OCI-M2 (cell line): ENCODE measurements around the gene ALAS1.
"Not testable (repeated sequence)": the region's sequence is repeated elsewhere in the genome, so short reads cannot be mapped to it uniquely, and the experiment has no call there.

Experiments
- DNase-seq: peaks from one replicate; lab custom pipeline; 2025; ENCODE audit not compliant: unreplicated experiment; lab: John Stamatoyannopoulos, UW

The ALAS1 gene

DNA sequence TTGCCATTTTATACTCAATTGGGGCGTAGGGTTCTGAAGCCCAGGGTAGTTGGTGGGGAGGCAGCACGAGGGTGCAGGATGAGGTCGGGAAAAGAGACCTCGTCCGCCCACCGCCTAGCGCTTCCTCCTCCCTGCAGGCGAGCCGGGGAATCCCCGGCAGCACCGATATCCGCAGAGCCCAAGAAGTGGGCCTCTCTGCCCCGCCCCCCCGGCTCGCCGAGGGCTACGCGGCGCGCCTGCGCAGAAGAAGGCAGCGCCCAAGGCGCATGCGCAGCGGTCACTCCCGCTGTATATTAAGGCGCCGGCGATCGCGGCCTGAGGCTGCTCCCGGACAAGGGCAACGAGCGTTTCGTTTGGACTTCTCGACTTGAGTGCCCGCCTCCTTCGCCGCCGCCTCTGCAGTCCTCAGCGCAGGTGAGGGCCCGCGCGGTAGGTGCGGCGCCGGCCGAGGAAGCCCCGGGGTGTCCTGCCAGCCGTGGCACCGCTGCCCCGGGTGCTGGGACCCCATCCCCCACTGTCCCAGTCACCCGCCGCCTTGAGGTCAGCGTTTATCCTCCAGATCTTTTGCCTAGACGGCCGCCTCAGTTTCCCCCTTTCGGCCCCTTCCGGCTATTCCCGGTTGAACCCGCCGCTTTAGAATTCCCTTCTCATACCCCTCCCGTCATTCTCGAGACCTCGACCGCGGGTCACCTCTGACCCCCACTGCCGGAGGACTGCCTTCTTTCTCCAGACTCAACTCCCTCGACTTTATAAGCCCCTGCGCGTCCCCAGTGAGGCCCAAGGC lies at the start of gene ALAS1:
TSS of gene ALAS1 (plus strand) at position 319 of the 784 bp plus-strand sequence. CDS start 1,082 bp downstream, outside the sequence.
- DNase-seq = peak; percentile 64

DNA sequence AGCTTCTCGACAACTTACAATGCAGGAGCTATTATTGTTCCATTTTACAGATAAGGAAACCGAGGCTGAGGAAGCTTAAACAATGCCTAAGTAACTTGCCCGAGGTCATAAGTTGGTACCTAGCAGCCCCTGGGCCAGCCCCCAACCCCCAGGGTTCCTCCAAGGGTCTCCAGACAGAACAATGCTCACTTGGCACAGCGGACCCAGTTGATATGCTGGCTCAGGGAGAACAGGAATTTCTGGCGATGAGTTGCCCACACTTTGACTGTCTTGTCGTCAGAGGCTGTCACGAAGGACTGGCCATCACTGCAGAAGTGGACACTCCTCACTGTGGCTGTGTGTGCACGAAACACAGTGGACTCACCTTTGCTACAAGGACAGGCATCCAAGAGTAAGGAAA lies 48.9 kb upstream of the ALAS1 start:
- no peak for DNase-seq

DNA sequence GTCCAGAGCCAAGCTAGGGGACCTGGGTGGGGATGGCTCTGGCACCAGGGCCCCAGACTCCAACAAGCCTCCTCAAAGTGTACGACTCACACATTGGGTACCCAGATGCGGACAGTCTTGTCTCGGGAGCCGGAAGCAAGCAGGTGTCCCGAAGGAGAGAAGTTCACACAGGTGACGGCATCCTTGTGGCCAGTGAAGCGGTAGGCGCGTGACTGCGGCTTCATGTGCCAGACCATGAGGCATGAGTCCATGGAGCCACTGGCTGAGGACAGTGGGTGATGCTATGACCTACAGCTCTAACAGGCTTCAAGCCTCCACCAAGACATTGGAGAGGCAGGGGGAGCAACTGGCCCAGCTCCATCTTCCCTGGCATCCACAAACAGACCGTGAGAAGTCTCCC lies 48.2 kb upstream of the ALAS1 start:
- DNase-seq = no peak

DNA sequence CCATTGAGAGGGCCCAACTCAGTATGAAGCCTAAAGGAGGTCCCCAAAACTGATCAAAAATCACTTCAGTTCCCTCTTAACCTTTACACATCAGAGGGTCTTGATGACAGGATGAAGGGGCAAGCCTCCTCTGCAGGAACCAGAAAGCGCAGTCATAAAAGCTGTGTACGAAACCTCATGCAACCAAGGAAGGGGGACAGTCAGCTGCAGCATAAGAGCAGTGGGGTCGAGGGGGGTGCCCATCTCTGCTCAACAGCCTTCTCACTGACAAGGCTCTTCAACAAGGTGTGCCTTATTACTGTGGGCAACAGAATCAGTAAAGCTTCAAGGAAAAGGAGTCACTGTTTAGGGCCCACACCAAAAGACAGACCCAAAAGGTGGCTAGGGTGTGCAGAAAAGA lies 47.6 kb upstream of the ALAS1 start:
- no peak for DNase-seq

GRCh38 chr3:52150860-52151259 lies 47.1 kb upstream of the ALAS1 start:
- no peak for DNase-seq

DNA sequence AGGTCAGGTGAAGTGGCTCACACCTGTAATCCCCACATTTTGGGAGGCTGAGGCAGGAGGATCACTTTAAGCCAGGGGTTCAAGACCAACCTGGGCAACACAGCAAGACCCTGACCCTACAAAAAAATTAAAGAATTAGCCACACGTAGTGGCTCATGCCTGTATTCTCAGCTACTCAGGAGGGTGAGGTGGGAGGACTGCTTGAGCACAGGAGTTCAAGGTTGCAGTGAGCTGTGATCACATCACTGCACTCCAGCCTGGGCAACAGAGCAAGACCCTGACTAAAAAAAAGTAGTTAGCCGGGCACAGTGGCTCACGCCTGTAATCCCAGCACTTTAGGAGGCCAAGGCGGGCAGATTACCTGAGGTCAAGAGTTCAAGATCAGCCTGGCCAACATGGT lies 46.0 kb upstream of the ALAS1 start:
- DNase-seq = not testable (repeated sequence)

DNA sequence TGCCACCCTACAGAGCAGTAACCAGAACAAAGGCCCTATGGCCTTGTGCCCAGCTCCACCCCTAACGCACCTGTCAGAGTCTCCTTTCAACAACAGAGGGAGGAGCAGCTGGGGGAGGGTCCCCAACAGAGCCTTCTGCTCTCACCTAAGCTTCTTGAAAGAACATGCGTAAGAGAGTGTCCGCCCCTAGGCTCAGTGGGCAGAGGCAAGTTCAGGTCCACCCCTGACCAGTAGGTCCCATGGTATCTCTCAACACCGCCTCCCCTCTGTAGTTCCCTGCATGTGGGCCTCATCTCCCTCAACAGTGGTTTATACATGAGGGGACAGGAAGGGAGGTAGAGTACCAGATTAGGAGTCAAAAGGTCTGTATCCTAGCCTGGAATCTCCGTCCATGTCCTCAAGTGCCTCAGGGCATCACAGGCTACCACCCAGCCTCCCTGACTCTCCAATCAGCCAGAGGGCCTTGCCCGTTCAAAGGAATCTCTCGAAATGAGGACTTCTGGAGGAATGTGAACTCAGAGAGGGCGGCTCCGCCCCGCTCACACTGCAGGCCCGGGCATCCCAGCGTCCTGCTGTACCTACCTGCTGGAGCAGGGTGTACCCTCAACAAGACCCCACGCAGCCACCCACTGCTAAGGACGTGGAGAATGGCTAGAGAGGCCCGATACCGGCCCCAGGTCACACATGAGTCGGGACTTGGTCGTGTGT lies 44.4 kb upstream of the ALAS1 start:
- DNase-seq = no peak

GRCh38 chr3:52154135-52155094 lies 43.5 kb upstream of the ALAS1 start, which contains the start of gene POC1A:
Gene POC1A (minus strand): TSS chr3:52154423. CDS start chr3:52154372, 51 bp downstream.
- peak; percentile 90 for DNase-seq

DNA sequence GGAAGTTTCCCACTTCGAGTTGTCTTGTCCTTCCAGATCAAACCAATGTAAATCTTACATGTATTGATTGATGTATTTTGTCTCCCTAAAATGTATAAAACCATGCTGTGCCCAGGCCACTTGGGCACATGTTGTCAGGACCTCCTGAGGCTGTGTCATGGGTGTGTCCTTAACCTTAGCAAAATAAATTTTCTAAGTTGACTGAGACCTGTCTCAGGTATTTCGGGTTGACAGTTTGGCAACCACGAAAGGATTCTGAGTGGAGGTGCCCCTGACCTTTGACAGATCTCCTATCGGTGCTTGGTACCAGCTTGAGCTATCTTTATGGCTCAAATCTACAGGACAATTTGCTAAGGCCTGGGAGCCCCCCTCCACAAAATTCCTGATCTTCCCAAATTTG lies 42.0 kb upstream of the ALAS1 start:
- DNase-seq = no peak

DNA sequence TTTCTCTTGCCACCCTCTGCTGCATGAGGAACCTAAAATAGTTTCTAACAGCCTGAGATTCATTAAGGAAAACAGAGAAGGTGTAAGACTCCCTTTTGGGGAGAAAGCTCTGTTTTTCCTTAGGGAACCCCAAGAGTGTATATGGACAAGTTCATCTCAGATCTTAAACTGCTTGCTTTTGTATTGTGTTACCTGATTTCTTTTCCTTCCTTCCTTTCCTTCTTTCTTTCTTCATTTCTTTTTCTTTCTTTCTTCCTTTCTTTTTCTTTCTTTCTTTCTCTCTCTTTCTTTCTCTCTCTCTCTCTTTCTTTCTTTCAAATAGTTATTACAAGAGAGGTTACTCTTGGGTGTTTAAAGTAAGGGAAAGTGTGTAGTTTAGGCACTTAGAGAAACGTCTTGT lies 38.5 kb upstream of the ALAS1 start:
- no peak for DNase-seq

DNA sequence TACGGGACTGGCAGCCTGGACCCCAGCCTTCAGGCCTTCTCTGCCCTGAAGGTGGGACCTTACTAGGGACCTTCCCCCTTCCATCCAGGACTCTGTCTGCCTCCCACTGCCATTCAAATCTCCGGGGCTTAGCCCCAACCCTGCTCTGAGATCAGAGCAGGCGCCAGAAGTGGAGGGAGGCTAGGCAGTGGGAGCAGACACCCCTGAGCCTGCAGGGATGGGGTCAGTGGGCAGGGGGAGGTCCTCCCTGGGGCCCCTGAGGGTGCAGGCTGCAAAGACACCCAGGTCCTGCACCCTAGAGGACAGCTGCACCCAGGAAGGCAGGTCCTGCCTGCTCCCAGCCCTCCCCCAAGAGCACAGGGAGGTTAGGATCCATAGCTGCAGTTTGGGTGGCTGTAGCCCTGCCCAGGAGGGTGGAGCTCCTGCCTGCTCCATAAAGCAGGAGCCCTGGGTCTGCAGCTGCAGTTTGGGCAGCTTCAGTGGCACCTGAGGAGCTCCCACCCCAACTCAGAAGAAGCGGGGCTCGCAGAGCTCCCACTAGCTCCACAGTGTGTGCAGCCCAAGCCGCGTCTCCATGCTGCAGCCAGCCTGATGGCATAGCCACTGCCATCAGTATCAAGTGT lies 35.6 kb upstream of the ALAS1 start:
- DNase-seq = no peak

- no peak for DNase-seq
These were observed 30.7 kb upstream of the ALAS1 start for GRCh38 chr3:52167240-52167639.

- DNase-seq = not testable (repeated sequence)
These were observed 27.7 kb upstream of the ALAS1 start for GRCh38 chr3:52170217-52170616.

DNA sequence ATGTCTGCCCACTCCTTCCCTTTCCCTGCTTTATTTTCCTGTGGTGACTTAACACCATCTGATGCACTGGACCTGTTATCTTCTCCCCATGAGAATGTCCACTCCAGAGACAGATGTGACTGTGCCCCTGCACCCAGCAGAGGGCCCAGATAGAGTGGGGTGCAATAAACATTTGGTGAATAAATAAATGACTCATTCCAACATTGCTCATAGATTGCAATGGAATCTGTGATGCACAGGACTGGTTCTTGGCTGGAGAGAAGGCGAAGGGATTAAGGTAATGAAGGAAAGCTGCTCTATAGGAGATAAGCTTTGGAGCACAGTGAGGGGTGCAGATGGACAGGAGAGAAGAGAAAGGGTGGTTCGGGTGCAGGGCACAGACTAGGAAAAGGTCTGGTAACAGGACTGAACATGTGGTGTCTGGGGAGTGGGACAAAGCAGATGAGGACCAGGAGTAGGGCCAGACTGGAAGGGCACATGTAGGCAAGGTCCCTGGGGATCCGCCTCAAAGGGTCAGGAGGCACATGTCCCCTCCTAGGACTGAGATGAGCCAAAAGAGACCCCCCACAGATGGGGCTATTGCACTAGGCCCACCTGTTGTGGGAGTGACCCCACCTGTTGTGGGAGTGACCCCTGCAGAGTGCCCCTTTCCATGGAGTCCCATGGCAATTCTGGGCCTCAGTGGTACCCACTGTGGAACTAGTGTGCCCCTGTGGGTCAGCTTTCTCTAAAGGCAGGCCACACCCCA lies 26.3 kb upstream of the ALAS1 start:
- DNase-seq = no peak

GRCh38 chr3:52172262-52172757 lies 25.6 kb upstream of the ALAS1 start:
- no peak for DNase-seq

DNA sequence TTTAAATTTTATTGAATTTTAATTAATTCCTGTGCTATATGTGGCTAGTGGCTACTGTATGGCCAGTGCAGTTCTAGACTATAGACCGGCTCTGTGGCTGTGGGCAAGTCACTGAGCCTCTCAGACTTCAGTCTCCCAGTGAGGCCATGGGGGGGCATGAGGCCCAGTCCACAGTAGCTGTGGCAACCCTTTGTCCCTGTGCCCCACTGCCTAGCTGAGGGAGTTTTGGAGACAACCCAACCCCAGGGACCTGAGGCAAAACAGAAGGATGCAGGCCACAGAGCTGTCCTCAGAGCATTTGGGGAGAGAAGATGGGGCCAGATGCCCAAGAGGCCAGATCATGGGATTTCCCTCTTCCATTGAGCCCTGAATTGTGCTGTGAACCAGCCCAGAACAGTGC lies 24.9 kb upstream of the ALAS1 start:
- no peak for DNase-seq

- DNase-seq = no peak
These were observed 23.1 kb upstream of the ALAS1 start for GRCh38 chr3:52174896-52175295.

GRCh38 chr3:52175416-52176179 lies 22.4 kb upstream of the ALAS1 start:
- DNase-seq = no peak

DNA sequence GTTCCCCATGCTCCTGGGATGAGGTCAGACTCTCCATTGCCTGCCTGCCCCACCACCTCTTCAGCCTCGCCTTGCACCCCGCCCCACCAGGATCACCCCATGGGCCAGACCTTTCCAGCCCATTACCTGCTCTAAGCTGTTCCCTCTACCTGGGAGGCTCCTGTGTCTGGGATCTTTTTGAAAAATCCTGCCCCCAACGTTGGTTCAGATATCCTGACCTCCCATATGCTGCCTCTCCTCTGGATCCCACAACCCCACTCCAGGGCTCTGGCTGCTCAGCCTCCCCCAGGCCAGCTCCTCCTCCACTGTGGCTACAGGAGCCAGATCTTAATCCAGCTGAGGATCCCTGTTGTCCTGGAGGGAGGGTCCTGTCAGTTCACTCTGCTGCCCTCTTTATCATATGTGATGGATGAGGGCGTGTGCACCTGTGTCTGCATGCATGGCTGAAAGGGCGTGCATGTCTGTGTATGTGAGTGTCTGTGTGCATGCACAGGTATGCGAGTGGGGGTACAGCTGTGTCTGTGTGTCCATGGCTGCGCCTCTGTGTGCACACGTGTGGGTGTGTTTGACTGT lies 21.7 kb upstream of the ALAS1 start:
- no peak for DNase-seq
